22Rv1 (cell line): ENCODE data around the gene ZNF48.

Experiments
- H3K27ac ChIP-seq: fragments of 450-650 bp; 2 replicates; pipeline ENCODE4 v1.5.1; 2017
- CTCF ChIP-seq: fragments of 450-650 bp; IDR thresholded peaks from 2 replicates; pipeline ENCODE4 v1.5.1; 2017; ENCODE audit warnings: mild to moderate bottlenecking
- ZFX ChIP-seq: fragments of 450-650 bp; IDR thresholded peaks from 2 replicates; pipeline ENCODE4 v1.6.1; 2017; ENCODE audit warnings: antibody characterized with exemption, borderline replicate concordance

Gene ZNF48

GRCh38 chr16:30443631-30444030 is 48.4 kb downstream of the ZNF48 start:
- TF ChIP-seq CTCF (no peak), ZFX (no peak)
- H3K27ac ChIP-seq = no peak overlapping the region

- H3K27ac ChIP-seq = peak overlapping the region; percentile 89
- TF ChIP-seq CTCF (no peak), ZFX (no peak)
Observed at GRCh38 chr16:30444231-30445148, 49.3 kb downstream of the ZNF48 start.

- TF ChIP-seq CTCF (no peak), ZFX (no peak)
- peak overlapping the region; percentile 89 for H3K27ac ChIP-seq
Observed at GRCh38 chr16:30445149-30445407, 49.9 kb downstream of the ZNF48 start.

- peak within 1 kb of the TSS; percentile 89 for H3K27ac ChIP-seq
- TF ChIP-seq ZFX (no peak), CTCF (peak; percentile 74)
Observed at GRCh38 chr16:30445408-30446202, 50.4 kb downstream of the ZNF48 start, which contains the start of gene SEPHS2. Gene SEPHS2, minus strand, starts transcription at chr16:30445874. Its CDS starts 147 bp downstream, at chr16:30445727.

GRCh38 chr16:30446203-30446595 is 51.0 kb downstream of the ZNF48 start:
- peak overlapping the region; percentile 89 for H3K27ac ChIP-seq
- no peak for TF ChIP-seq CTCF
- no peak for TF ChIP-seq ZFX

- no peak for TF ChIP-seq ZFX
- no peak for TF ChIP-seq CTCF
- H3K27ac ChIP-seq = peak overlapping the region; percentile 37
Observed at GRCh38 chr16:30447512-30448226, 52.4 kb downstream of the ZNF48 start.
